Right renal pelvis (tissue), 4 donors: Measurements from ENCODE around the gene BRI3. TPM values are rescaled to one million over a fixed set of nuclear protein-coding genes. Genes with fewer than 3 reads are reported as not detected.

Experiments used
- DNase-seq, 4 donors: peaks; one replicate each; pipeline ENCODE4 v3.0.0-alpha.2; 2013; ENCODE audit warnings: low read depth in 4 of 4, low spot score in 3 of 4, missing footprints in 1 of 4
- polyA plus RNA-seq, 4 donors: library from polyadenylated mRNA; unstranded; fragments of 120-200 nt; gene quantifications; one replicate each; pipeline ENCODE4 v1.2.1, GENCODE V29; 2013; ENCODE audit not compliant: insufficient read length in 4 of 4

Gene BRI3
- polyA plus RNA-seq, 4 donors, result 97.0 to 113 (median 106) TPM

GRCh38 chr7:98251601-98252424, 29.7 kb upstream of the BRI3 start, which contains the start of gene TECPR1:
TECPR1 (minus strand) TSS chr7:98252232; CDS start chr7:98246146, 6,086 bp downstream.
- DNase-seq, result peak; percentile 80 to 89 (median 82)

- peak in 1 of 4 donors; percentile 15 for DNase-seq
These were observed 28.9 kb upstream of the BRI3 start for GRCh38 chr7:98252425-98253054.

GRCh38 chr7:98254516-98254915, 27.0 kb upstream of the BRI3 start:
- DNase-seq, result no peak

GRCh38 chr7:98254951-98255610, 26.4 kb upstream of the BRI3 start:
- no peak for DNase-seq

GRCh38 chr7:98256431-98256830, 25.1 kb upstream of the BRI3 start:
- no peak for DNase-seq

GRCh38 chr7:98257701-98258100, 23.8 kb upstream of the BRI3 start:
- DNase-seq, result no peak

GRCh38 chr7:98265841-98266271, 15.6 kb upstream of the BRI3 start:
- no peak for DNase-seq

GRCh38 chr7:98266840-98267239, 14.6 kb upstream of the BRI3 start:
- no peak for DNase-seq

GRCh38 chr7:98267303-98267702, 14.2 kb upstream of the BRI3 start:
- no peak for DNase-seq

GRCh38 chr7:98276241-98276761, 5.2 kb upstream of the BRI3 start:
- DNase-seq, result no peak

GRCh38 chr7:98278408-98278807, 3.1 kb upstream of the BRI3 start:
- DNase-seq, result no peak

GRCh38 chr7:98278936-98279335, 2.5 kb upstream of the BRI3 start:
- no peak for DNase-seq

GRCh38 chr7:98280296-98280695, 1.2 kb upstream of the BRI3 start:
- DNase-seq, result no peak

- DNase-seq, result no peak
These were observed 496 bp downstream of the BRI3 start for GRCh38 chr7:98281757-98282606.

GRCh38 chr7:98282703-98283102, 1.2 kb downstream of the BRI3 start:
- no peak for DNase-seq

GRCh38 chr7:98283127-98283886, 1.8 kb downstream of the BRI3 start:
- DNase-seq, result no peak

- DNase-seq, result no peak
These were observed 2.4 kb downstream of the BRI3 start for GRCh38 chr7:98283887-98284222.

- DNase-seq, result no peak
These were observed 3.0 kb downstream of the BRI3 start for GRCh38 chr7:98284335-98285036.
